ENCODE data around the gene FOXD2. TPM values are rescaled to one million over a fixed set of nuclear protein-coding genes. Genes with fewer than 3 reads are reported as not detected.
A peak's percentile ranks its signal among the peaks of the same experiment; 100 is the strongest.
"Not testable (repeated sequence)": the region's sequence is repeated elsewhere in the genome, so short reads cannot be mapped to it uniquely, and the experiment has no call there.

FOXD2 gene
- total RNA-seq, 2 donors from 2014 or later, result 0.14 to 0.28 TPM

DNA sequence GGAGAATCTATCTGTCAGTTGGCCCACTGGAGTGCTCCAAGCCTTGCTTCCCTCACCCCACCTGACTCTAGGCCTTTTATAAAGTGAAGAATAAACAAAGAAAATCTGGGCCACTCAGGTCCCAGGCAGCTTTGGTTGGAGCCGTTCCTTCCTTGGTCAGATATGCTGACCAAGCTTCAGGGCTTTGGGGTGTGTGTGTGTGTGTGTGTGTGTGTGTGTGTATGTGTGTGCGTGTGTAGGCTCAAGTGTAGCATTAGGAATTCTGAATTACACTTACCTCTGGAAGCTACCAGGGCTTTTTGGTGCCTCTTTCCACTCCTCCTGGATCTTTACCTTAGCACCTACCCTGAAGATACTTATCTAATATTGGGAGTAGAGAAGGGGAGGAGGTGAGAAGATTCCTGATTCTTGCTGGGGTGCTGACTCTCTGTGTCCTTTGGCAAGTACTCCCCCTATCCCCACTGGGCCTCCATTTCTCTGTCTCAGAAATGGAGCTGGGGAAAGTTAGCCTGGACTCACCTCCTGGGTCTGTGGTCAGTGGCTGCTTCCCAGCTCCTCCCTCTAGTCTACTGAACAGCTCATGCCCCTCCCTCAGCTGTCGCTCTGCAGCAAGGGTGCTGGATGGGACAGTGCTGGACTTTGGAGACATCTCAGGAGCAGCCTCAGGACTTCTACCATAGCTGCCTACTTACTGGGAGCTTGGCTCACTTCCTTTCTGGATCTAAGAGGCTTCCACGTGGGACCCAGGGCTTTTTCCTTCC lies 10.8 kb downstream of the FOXD2 start:
- DNase-seq (no peak), ATAC-seq (replicated peaks in 1 of 2) (no peak)
- H3K36me3 Mint-ChIP-seq (ENCODE audit: insufficient read depth in 2 of 2), result peaks cover 1 to 3% of the 10 kb centered on the region in 2 donors
- peaks cover 24% of the 10 kb centered on the region for H3K4me1 Mint-ChIP-seq (ENCODE audit: low read depth)
- H3K9me3 Mint-ChIP-seq, result no peaks in the 10 kb centered on the region
- H3K27me3 Mint-ChIP-seq (ENCODE audit: low read depth), result no peaks in the 10 kb centered on the region
- no peak overlapping the region for H3K27ac Mint-ChIP-seq
- no peak overlapping the region for H3K4me3 Mint-ChIP-seq

DNA sequence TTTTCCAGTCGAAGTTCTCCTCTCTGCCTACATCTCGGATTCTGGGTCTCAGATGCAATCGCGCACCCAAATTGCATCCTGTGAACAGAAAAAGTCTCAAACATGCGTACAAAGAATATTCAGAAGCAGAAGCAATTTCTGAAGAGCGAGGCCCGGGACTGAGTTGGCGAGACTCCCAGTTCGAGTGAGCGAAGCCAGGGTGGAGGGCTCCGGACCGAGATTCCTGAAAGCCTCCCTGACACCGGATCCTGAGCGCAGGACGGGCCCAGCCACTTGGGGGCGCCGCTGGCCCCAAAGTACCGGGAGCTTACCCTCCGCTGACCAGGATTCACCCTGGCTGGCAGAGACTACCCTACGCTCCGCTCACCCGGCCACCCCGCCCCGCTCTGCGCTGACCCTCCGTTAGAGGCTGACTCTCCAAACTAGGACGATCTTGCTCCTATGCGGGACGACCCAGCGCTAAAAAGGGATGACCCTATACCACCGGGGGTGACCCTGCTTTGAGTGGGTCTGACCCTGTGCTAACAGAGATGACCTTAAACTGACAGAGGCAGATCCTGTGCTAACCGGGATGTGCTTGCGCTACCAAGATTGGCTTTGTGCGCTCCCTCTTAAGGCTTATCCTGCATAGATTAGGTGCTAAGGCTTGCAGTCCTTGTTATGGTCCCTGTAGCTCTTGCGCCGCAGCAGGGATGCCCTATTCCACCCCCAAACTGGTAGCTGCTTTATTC lies 12.1 kb downstream of the FOXD2 start:
- peak in 1 of 2 donors; percentile 16 for DNase-seq
- H3K27me3 Mint-ChIP-seq (ENCODE audit: low read depth), result peaks cover 2% of the 10 kb centered on the region

DNA sequence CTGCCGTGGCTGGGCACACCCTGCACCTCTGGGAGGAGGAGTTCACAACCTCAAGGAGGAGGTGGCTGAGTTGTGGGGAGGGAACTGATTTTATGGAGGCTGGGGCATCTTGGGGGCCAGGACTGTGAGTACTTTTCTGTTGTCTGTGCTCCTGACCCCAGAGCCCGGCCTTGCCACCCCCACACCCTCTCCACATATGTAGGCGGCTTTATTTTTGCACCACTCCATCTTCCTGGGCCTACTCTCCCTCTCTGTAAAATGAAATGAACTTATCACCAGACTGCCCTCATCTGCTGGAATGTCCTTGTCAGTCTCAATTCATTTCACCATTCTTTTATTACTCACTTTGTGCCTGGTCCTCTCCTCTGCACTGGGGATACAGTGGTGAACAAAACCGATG lies 12.8 kb downstream of the FOXD2 start:
- H3K36me3 Mint-ChIP-seq (ENCODE audit: insufficient read depth in 2 of 2), result no peaks in the 10 kb centered on the region
- H3K9me3 Mint-ChIP-seq, result no peaks in the 10 kb centered on the region
- no peak overlapping the region for H3K27ac Mint-ChIP-seq
- peaks cover 6% of the 10 kb centered on the region for H3K4me1 Mint-ChIP-seq (ENCODE audit: low read depth)
- DNase-seq (no peak), ATAC-seq (replicated peaks in 1 of 2) (no peak)
- no peak overlapping the region for H3K4me3 Mint-ChIP-seq
- H3K27me3 Mint-ChIP-seq (ENCODE audit: low read depth), result peaks cover 6% of the 10 kb centered on the region

More for the DNA sequence above, 12.1 kb downstream of the FOXD2 start:
- peak in 1 of 2 donors; percentile 33 for ATAC-seq (replicated peaks in 1 of 2)
- H3K27ac Mint-ChIP-seq, result no peak overlapping the region
- H3K36me3 Mint-ChIP-seq (ENCODE audit: insufficient read depth in 2 of 2), result peaks cover 0 to 1% of the 10 kb centered on the region in 2 donors
- H3K4me3 Mint-ChIP-seq, result no peak overlapping the region
- H3K9me3 Mint-ChIP-seq, result no peaks in the 10 kb centered on the region
- H3K4me1 Mint-ChIP-seq (ENCODE audit: low read depth), result peaks cover 11% of the 10 kb centered on the region

DNA sequence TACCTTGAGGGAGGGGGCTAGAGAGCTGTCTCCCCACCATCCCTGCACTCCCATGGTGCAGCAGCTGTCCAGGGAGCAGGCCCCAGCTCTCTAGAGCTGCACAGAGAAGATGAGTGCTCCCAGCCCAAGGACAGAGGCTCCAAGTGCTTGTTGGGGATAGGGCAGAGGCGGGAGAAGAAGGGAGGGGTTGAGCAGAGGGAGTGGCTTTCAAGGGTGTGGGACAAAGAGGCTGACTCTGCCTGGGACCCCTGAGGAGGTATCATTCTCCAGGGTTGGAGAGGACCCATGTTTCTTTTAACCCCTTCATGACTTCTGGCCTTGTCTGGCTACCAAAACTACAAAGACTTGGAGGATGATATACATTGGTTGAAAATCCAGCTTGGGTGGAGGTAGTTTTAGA lies 14.6 kb downstream of the FOXD2 start:
- H3K4me1 Mint-ChIP-seq (ENCODE audit: low read depth), result no peaks in the 10 kb centered on the region
- no peak for DNase-seq
- H3K27me3 Mint-ChIP-seq (ENCODE audit: low read depth), result peaks cover 6% of the 10 kb centered on the region
- H3K27ac Mint-ChIP-seq, result no peak overlapping the region
- H3K4me3 Mint-ChIP-seq, result no peak overlapping the region
- H3K36me3 Mint-ChIP-seq (ENCODE audit: insufficient read depth in 2 of 2), result no peaks in the 10 kb centered on the region
- ATAC-seq (replicated peaks in 1 of 2), result no peak
- no peaks in the 10 kb centered on the region for H3K9me3 Mint-ChIP-seq

DNA sequence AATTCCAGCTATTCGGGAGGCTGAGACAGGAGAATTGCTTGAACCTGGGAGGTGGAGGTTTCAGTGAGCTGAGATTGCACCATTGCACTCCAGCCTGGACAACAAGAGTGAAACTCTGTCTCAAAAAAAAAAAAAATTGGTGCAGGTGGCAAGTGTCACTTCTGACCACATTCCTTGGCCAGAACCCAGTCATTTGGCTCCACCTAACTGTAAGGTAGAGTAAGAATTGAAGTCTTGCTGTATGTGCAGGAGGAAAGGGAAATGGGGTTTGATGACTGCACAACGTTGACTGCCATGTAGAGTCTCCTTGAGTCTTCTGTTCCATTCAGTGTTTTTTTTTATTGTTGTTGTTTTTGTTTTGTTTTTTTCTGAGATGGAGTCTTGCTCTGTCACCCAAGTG lies 16.1 kb downstream of the FOXD2 start:
- not testable (repeated sequence) for H3K4me1 Mint-ChIP-seq (ENCODE audit: low read depth); DNase-seq; H3K27ac Mint-ChIP-seq; H3K4me3 Mint-ChIP-seq; ATAC-seq (replicated peaks in 1 of 2); H3K9me3 Mint-ChIP-seq; H3K36me3 Mint-ChIP-seq (ENCODE audit: insufficient read depth in 2 of 2)
- H3K27me3 Mint-ChIP-seq (ENCODE audit: low read depth), result peaks cover 20% of the 10 kb centered on the region

DNA sequence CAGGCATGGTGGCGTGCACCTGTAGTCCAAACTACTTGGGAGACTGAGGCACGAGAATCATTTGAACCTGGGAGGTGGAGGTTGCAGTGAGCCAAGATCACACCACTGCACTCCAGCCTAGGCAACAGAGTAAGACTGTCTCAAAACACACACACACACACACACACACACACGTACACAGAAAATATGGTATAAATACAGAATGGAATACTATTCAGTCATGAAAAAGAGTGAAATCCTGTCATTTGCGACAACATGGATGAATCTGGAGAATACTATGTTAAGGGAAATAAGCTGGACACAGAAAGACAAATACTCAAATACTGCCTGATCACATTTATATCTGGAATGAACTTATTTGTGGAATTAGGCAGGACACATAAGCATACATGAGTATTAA lies 18.4 kb downstream of the FOXD2 start:
- Mint-ChIP-seq H3K4me3 (no peak overlapping the region), H3K9me3 (no peaks in the 10 kb centered on the region), H3K36me3 (ENCODE audit: insufficient read depth in 2 of 2) (no peaks in the 10 kb centered on the region), H3K27me3 (ENCODE audit: low read depth) (peaks cover 38% of the 10 kb centered on the region), H3K27ac (no peak overlapping the region), H3K4me1 (ENCODE audit: low read depth) (no peaks in the 10 kb centered on the region)
- ATAC-seq (replicated peaks in 1 of 2) (no peak), DNase-seq (no peak)

DNA sequence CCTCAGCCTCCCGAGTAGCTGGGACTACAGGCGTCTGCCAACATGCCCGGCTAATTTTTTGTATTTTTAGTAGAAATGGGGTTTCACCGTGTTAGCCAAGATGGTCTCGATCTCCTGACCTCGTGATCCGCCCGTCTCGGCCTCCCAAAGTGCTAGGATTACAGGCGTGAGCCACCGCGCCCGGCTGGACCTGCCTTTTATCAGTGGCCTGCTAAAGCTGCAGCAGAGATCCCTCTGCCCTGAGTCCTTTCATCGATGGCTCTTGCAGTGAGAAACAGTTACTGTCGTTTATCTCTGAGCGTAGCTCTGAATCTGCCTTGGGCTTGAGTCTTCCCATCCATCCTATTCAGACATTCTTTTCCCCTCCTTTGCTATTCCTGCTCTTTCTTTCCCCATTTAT lies 19.7 kb downstream of the FOXD2 start:
- not testable (repeated sequence) for H3K9me3 Mint-ChIP-seq; ATAC-seq (replicated peaks in 1 of 2); DNase-seq; H3K4me3 Mint-ChIP-seq; H3K4me1 Mint-ChIP-seq (ENCODE audit: low read depth); H3K27ac Mint-ChIP-seq; H3K36me3 Mint-ChIP-seq (ENCODE audit: insufficient read depth in 2 of 2)
- peaks cover 50% of the 10 kb centered on the region for H3K27me3 Mint-ChIP-seq (ENCODE audit: low read depth)

DNA sequence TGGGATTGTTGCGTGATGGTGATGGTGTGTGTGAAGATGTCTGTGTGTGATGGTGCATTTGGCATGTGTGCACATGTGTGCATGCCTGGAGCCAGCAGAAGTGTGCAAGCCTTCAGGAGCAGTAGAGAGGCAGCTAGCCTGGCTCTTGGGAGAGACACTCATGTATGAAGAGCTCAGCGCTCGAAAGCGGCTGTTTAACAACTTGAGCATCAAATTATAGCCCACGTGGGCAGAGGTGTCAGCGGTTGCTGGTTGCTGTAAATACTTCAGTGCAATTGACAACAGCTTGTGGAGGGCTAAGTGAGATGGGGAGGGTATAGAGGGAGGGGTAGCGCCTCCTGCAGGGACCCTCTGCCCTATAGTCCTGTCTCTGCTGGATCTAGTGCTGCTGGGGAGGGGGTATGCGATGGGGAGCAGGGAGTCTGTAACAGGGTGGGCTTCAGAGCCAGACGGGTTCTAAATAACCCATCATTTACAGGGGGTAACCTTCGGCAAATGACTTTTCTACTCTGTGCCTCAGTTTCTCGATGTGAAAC lies 21.5 kb downstream of the FOXD2 start:
- H3K27ac Mint-ChIP-seq, result no peak overlapping the region
- no peaks in the 10 kb centered on the region for H3K9me3 Mint-ChIP-seq
- no peak overlapping the region for H3K4me3 Mint-ChIP-seq
- ATAC-seq (replicated peaks in 1 of 2) (no peak), DNase-seq (no peak)
- H3K4me1 Mint-ChIP-seq (ENCODE audit: low read depth), result no peaks in the 10 kb centered on the region
- peaks cover 63% of the 10 kb centered on the region for H3K27me3 Mint-ChIP-seq (ENCODE audit: low read depth)
- H3K36me3 Mint-ChIP-seq (ENCODE audit: insufficient read depth in 2 of 2), result no peaks in the 10 kb centered on the region

DNA sequence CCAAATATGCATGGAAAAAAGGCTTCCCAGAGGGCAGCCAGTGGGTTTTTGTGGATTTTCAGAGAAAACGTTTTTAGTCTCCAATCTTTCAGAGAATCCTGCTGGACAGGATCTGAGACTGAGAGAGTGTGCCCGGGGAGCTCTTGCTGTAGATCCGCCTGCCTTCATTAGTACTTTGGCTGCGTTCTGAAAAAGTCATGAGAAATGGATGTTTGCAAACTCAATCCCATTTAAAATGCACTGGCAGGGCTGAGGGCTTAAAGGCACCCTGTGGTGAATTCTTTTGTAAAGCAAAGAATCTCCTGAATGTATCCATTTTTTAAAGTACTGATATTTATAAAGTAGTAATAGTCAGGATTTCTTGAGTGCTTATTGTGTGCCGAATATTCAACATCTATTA lies 22.2 kb downstream of the FOXD2 start:
- no peaks in the 10 kb centered on the region for H3K9me3 Mint-ChIP-seq
- peaks cover 61% of the 10 kb centered on the region for H3K27me3 Mint-ChIP-seq (ENCODE audit: low read depth)
- no peak for ATAC-seq (replicated peaks in 1 of 2)
- H3K27ac Mint-ChIP-seq, result no peak overlapping the region
- no peak for DNase-seq
- H3K36me3 Mint-ChIP-seq (ENCODE audit: insufficient read depth in 2 of 2), result no peaks in the 10 kb centered on the region
- no peak overlapping the region for H3K4me3 Mint-ChIP-seq
- no peaks in the 10 kb centered on the region for H3K4me1 Mint-ChIP-seq (ENCODE audit: low read depth)

DNA sequence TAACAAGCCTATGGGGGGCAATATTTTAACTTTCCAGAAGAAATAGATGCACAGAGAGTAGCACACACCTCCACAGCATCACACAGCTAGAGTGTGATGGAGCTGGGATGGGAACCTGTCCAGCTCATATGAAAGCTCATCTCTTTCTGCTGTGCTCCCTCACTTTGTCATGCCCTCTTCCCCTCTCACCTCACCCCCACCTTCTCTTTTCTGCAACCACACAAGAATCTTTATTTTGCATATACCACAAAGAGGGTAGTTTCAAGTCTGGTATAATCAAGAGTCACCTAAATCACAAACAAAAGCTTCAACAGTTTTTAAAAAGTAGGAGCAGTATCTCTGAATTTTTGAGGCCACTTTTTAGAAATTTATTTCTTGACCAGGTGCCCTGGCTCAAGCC lies 22.6 kb downstream of the FOXD2 start:
- Mint-ChIP-seq H3K9me3 (no peaks in the 10 kb centered on the region), H3K27ac (no peak overlapping the region), H3K4me3 (no peak overlapping the region), H3K4me1 (ENCODE audit: low read depth) (no peaks in the 10 kb centered on the region), H3K36me3 (ENCODE audit: insufficient read depth in 2 of 2) (no peaks in the 10 kb centered on the region), H3K27me3 (ENCODE audit: low read depth) (peaks cover 57% of the 10 kb centered on the region)
- no peak for ATAC-seq (replicated peaks in 1 of 2)
- no peak for DNase-seq

DNA sequence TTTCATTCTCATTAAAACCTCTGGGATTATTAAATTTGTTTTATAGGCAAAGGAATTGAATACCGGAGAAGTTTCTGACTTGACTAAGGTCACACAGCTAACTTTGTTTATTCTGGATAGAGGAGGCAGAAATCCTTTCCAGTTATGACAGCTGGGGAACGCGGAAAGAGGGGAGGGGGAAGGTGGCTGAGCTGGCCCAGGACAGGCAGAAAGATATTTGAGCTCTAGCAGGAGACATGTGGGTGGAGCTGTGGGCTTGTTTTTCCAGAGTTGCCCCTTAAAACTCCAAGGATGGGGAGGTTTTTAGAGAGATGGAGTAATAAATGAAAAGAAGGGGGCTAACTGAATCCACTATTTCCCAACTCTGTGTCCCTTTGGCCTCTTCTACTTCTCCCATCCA lies 27.8 kb downstream of the FOXD2 start:
- Mint-ChIP-seq H3K9me3 (no peaks in the 10 kb centered on the region), H3K27ac (no peak overlapping the region), H3K27me3 (ENCODE audit: low read depth) (peaks cover 43% of the 10 kb centered on the region), H3K36me3 (ENCODE audit: insufficient read depth in 2 of 2) (no peaks in the 10 kb centered on the region), H3K4me1 (ENCODE audit: low read depth) (no peaks in the 10 kb centered on the region), H3K4me3 (no peak overlapping the region)
- ATAC-seq (replicated peaks in 1 of 2), result no peak
- no peak for DNase-seq

DNA sequence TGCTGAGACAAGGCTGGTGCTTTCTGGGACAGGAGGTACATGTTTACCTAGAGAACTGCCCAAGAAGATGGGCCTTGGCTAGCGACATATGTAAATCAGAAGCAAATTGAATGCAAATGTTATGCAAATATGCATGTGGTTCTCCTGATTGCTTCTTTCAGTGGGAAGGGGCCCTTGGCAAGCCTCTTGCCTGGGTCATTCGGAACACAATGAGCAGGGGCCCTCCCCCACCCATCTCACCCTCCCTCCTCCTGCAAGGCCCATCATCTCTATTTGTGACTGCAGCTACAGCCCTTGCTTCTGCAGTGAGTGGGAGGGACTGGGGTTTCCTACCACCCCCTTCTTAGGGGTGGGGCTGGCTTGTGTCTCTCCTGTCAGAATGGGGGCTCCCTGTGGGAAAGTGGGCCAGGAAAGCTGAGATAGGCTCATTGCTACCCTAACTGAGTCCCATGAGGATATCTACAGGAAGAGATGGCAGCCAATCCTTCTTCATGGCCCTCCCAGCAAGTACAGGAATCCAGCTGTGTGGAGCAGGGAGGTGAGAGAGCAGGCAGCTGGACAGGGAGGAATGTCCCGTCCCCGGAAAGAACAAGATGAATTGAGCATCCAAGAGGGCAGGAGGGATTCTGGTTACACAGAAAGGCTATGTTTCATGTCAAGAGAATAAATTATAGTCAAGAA lies 31.0 kb downstream of the FOXD2 start:
- no peak overlapping the region for H3K27ac Mint-ChIP-seq
- H3K27me3 Mint-ChIP-seq (ENCODE audit: low read depth), result peaks cover 11% of the 10 kb centered on the region
- DNase-seq (no peak), ATAC-seq (replicated peaks in 1 of 2) (no peak)
- no peaks in the 10 kb centered on the region for H3K4me1 Mint-ChIP-seq (ENCODE audit: low read depth)
- H3K4me3 Mint-ChIP-seq, result no peak overlapping the region
- no peaks in the 10 kb centered on the region for H3K9me3 Mint-ChIP-seq
- no peaks in the 10 kb centered on the region for H3K36me3 Mint-ChIP-seq (ENCODE audit: insufficient read depth in 2 of 2)

DNA sequence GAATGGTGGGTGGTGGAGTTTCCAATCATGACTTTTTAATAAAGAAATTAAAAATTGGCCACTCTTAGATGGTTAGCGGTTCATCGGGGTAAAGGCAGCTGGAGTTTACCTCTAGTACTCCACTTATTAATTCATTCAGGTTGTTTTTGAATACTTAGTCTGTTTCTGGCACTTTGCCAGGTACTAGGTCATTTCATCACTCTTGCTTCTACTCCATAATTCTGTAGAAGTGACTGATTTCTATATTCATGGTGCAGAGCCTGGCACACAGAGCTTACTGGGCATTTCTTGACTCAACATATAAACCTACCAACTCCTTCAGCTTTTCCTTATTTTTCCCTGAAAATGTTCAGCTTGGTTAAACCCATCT lies 31.5 kb downstream of the FOXD2 start:
- no peak for DNase-seq
- Mint-ChIP-seq H3K4me1 (ENCODE audit: low read depth) (no peaks in the 10 kb centered on the region), H3K4me3 (no peak overlapping the region), H3K36me3 (ENCODE audit: insufficient read depth in 2 of 2) (no peaks in the 10 kb centered on the region), H3K27ac (no peak overlapping the region), H3K27me3 (ENCODE audit: low read depth) (peaks cover 15% of the 10 kb centered on the region), H3K9me3 (no peaks in the 10 kb centered on the region)
- peak in 1 of 2 donors; percentile 48 for ATAC-seq (replicated peaks in 1 of 2)
